Caco-2 (cell line): ENCODE measurements around the gene GTPBP1. TPM values are rescaled to one million over a fixed set of nuclear protein-coding genes. Genes with fewer than 3 reads are reported as not detected.

Experiments
- BruUV-seq: library from RNA; stranded (reverse); fragments of 400-500 nt; replicated peaks from 2 replicates; lab custom pipeline; 2021; lab: Mats Ljungman, UMichigan
- CTCF ChIA-PET: fragments of 300-600 bp; sonication (Branson Sonifier 250); formaldehyde crosslinking; loops from one replicate; lab custom pipeline; 2022; ENCODE audit warnings: antibody characterized with exemption; lab: Charles Lee
- POLR2A ChIA-PET: fragments of 300-600 bp; sonication (Branson Sonifier 250); formaldehyde crosslinking; loops from one replicate; lab custom pipeline; 2022; ENCODE audit warnings: antibody characterized with exemption; lab: Charles Lee
- DNase-seq, 2 experiments: peaks; one replicate each; pipeline versions ENCODE4 v3.0.0 to v3.0.0-alpha.2; 2020 to 2022
- H3K27me3 ChIP-seq: replicated peaks from 2 replicates; pipeline ENCODE4 v1.6.0; 2011; ENCODE audit warnings: low read length; ENCODE audit not compliant: control insufficient read depth, insufficient read depth
- H3K36me3 ChIP-seq: 2 replicates; pipeline ENCODE4 v1.5.1; 2011; ENCODE audit warnings: low read length; ENCODE audit not compliant: control insufficient read depth, insufficient read depth
- H3K4me1 ChIP-seq: fragments of 250-450 bp; sonication (Bioruptor Pico); 2 replicates; pipeline ENCODE4 v1.5.1; 2020; ENCODE audit warnings: mild to moderate bottlenecking
- H3K4me3 ChIP-seq: 2 replicates; pipeline ENCODE4 v1.5.1; 2011; ENCODE audit warnings: low read depth, mild to moderate bottlenecking, control low read depth, low read length
- H3K9me3 ChIP-seq: fragments of 250-450 bp; sonication (Bioruptor Pico); 2 replicates; pipeline ENCODE4 v1.5.1; 2020; ENCODE audit warnings: mild to moderate bottlenecking, moderate library complexity
- H3K27ac Mint-ChIP-seq: one replicate; pipeline ENCODE4 v1.8.0; 2022; ENCODE audit warnings: mixed read lengths; ENCODE audit not compliant: unreplicated experiment
- H3K27me3 Mint-ChIP-seq: one replicate; pipeline ENCODE4 v1.8.0; 2022; ENCODE audit warnings: mixed read lengths; ENCODE audit not compliant: insufficient read depth, unreplicated experiment
- H3K36me3 Mint-ChIP-seq: one replicate; pipeline ENCODE4 v1.8.0; 2022; ENCODE audit warnings: mild to moderate bottlenecking, mixed read lengths; ENCODE audit not compliant: insufficient read depth, unreplicated experiment
- H3K4me1 Mint-ChIP-seq: one replicate; pipeline ENCODE4 v1.8.0; 2022; ENCODE audit warnings: low read depth, mixed read lengths; ENCODE audit not compliant: unreplicated experiment
- H3K4me3 Mint-ChIP-seq: one replicate; pipeline ENCODE4 v1.8.0; 2022; ENCODE audit warnings: mild to moderate bottlenecking, moderate library complexity, mixed read lengths; ENCODE audit not compliant: unreplicated experiment
- H3K9me3 Mint-ChIP-seq: one replicate; pipeline ENCODE4 v1.8.0; 2022; ENCODE audit warnings: mixed read lengths; ENCODE audit not compliant: unreplicated experiment
- CTCF ChIP-seq, 2 experiments: fragments of 200-600 bp in 1 of 2; IDR thresholded peaks; 1 replicate in 1 of 2; 2 replicates in 1 of 2; pipeline versions ENCODE4 v1.5.1 to v1.8.0; 2011 to 2022; ENCODE audit warnings: antibody characterized with exemption in 1 of 2, control low read depth in 1 of 2, inconsistent platforms in 1 of 2, low read depth in 1 of 2, low read length in 1 of 2, mild to moderate bottlenecking in 1 of 2, moderate library complexity in 1 of 2; ENCODE audit not compliant: insufficient read depth in 1 of 2, severe bottlenecking in 1 of 2, unreplicated experiment in 1 of 2
- intact Hi-C: fragments of 100-400 bp; cut with micrococcal nuclease; formaldehyde crosslinking; loops from one replicate; pipeline ENCODE4 v1.10.0; 2022; ENCODE audit not compliant: unreplicated experiment
- total RNA-seq: library from RNA; stranded (reverse); gene quantifications from 2 replicates; pipeline ENCODE4 v1.2.3, GENCODE V29; 2022

The GTPBP1 gene
- total RNA-seq, 1 experiment from 2014 or later = 47.2 TPM

GRCh38 chr22:38729946-38730345 lies 24.2 kb downstream of the GTPBP1 start:
- no TSS peak for BruUV-seq
- H3K27me3 Mint-ChIP-seq = no peaks in the 10 kb centered on the region
- ChIA-PET POLR2A (no interaction called here), CTCF (no interaction called here)
- no peak overlapping the region for H3K4me3 Mint-ChIP-seq
- no peak for TF ChIP-seq CTCF (IDR thresholded peaks at IDR 0.05; ENCODE audit: insufficient read depth in 1 of 2, low read depth in 1 of 2, low read length in 1 of 2, severe bottlenecking in 1 of 2, unreplicated experiment in 1 of 2)
- H3K27ac Mint-ChIP-seq = no peak overlapping the region
- H3K4me1 Mint-ChIP-seq = no peaks in the 10 kb centered on the region
- no peaks in the 10 kb centered on the region for H3K9me3 Mint-ChIP-seq
- no peaks in the 10 kb centered on the region for H3K9me3 ChIP-seq
- H3K36me3 Mint-ChIP-seq = peaks cover 62% of the 10 kb centered on the region
- intact Hi-C loops = no loop called here
- peaks cover 14% of the 10 kb centered on the region for H3K36me3 ChIP-seq
- H3K4me1 ChIP-seq = no peaks in the 10 kb centered on the region
- no peak overlapping the region for H3K4me3 ChIP-seq
- no peak for DNase-seq
- no peaks in the 10 kb centered on the region for H3K27me3 ChIP-seq

- H3K36me3 Mint-ChIP-seq = peaks cover 62% of the 10 kb centered on the region
- Histone ChIP-seq H3K9me3 (no peaks in the 10 kb centered on the region), H3K27me3 (no peaks in the 10 kb centered on the region), H3K4me3 (no peak overlapping the region), H3K36me3 (peaks cover 14% of the 10 kb centered on the region), H3K4me1 (no peaks in the 10 kb centered on the region)
- H3K9me3 Mint-ChIP-seq = no peaks in the 10 kb centered on the region
- no peaks in the 10 kb centered on the region for H3K27me3 Mint-ChIP-seq
- TF ChIP-seq CTCF (IDR thresholded peaks at IDR 0.05; ENCODE audit: insufficient read depth in 1 of 2, low read depth in 1 of 2, low read length in 1 of 2, severe bottlenecking in 1 of 2, unreplicated experiment in 1 of 2) = no peak
- CTCF ChIA-PET = no interaction called here
- POLR2A ChIA-PET = no interaction called here
- no peak overlapping the region for H3K4me3 Mint-ChIP-seq
- H3K4me1 Mint-ChIP-seq = no peaks in the 10 kb centered on the region
- DNase-seq = no peak
- intact Hi-C loops = no loop called here
- BruUV-seq = no TSS peak
- no peak overlapping the region for H3K27ac Mint-ChIP-seq
Observed at GRCh38 chr22:38730411-38730871, 24.7 kb downstream of the GTPBP1 start.

GRCh38 chr22:38731703-38732161 lies 26.0 kb downstream of the GTPBP1 start:
- intact Hi-C loops = no loop called here
- Mint-ChIP-seq H3K36me3 (peaks cover 67% of the 10 kb centered on the region), H3K4me1 (no peaks in the 10 kb centered on the region), H3K4me3 (no peak overlapping the region), H3K27ac (peak overlapping the region; percentile 29), H3K9me3 (no peaks in the 10 kb centered on the region), H3K27me3 (no peaks in the 10 kb centered on the region)
- POLR2A ChIA-PET = no interaction called here
- no peaks in the 10 kb centered on the region for H3K4me1 ChIP-seq
- no peak overlapping the region for H3K4me3 ChIP-seq
- DNase-seq = no peak
- no peak for TF ChIP-seq CTCF (IDR thresholded peaks at IDR 0.05; ENCODE audit: insufficient read depth in 1 of 2, low read depth in 1 of 2, low read length in 1 of 2, severe bottlenecking in 1 of 2, unreplicated experiment in 1 of 2)
- CTCF ChIA-PET = interaction anchor here (0.5 kb wide), 1 partner anchor 334 kb away, joined by 3 read pairs; no protein-coding TSS in a partner anchor
- H3K9me3 ChIP-seq = no peaks in the 10 kb centered on the region
- no peaks in the 10 kb centered on the region for H3K27me3 ChIP-seq
- peaks cover 8% of the 10 kb centered on the region for H3K36me3 ChIP-seq
- no TSS peak for BruUV-seq
